Bronchial epithelial cell (primary cell): ENCODE data around the gene TMEM174. TPM values are rescaled to one million over a fixed set of nuclear protein-coding genes. Genes with fewer than 3 reads are reported as not detected.

Experiments
- DNase-seq: peaks from one replicate; pipeline ENCODE4 v3.0.0-alpha.2; 2010; ENCODE audit warnings: low read depth
- FAIRE-seq: peaks from 2 replicates; lab custom pipeline; 2011; peaks lifted over from hg19 to GRCh38; lab: Jason Lieb, UNC
- H3K27me3 ChIP-seq: 2 replicates; pipeline ENCODE4 v1.5.1; 2011; ENCODE audit warnings: low read length; ENCODE audit not compliant: control insufficient read depth, insufficient read depth
- H3K36me3 ChIP-seq: 2 replicates; pipeline ENCODE4 v1.5.1; 2011; ENCODE audit warnings: low read length; ENCODE audit not compliant: control insufficient read depth, insufficient read depth
- H3K4me3 ChIP-seq: 2 replicates; pipeline ENCODE4 v1.5.1; 2011; ENCODE audit warnings: mild to moderate bottlenecking, low read depth, low read length, control low read depth
- CTCF ChIP-seq: IDR thresholded peaks from 2 replicates; pipeline ENCODE4 v1.5.1; 2011; ENCODE audit warnings: mild to moderate bottlenecking, moderate library complexity, low read length, control low read depth, inconsistent platforms; ENCODE audit not compliant: insufficient read depth, severe bottlenecking
- total RNA-seq: library from RNA; depleted of rRNA; stranded (reverse); fragments of >200 nt; gene quantifications from 2 replicates; pipeline ENCODE4 v1.2.1, GENCODE V29; 2014

The TMEM174 gene
- not detected in 2 replicates for total RNA-seq

- FAIRE-seq (no peak), DNase-seq (no peak)
- no peak for TF ChIP-seq CTCF
- peaks cover 7% of the 10 kb centered on the region for H3K27me3 ChIP-seq
- H3K36me3 ChIP-seq = no peaks in the 10 kb centered on the region
- no peak within 1 kb of the TSS for H3K4me3 ChIP-seq
Measured at GRCh38 chr5:73172951-73173350, at the start of gene TMEM174. Gene TMEM174, plus strand, starts transcription at chr5:73173193. Its CDS starts 51 bp downstream, at chr5:73173244.

GRCh38 chr5:73125289-73125688 is 47.7 kb upstream of the TMEM174 start:
- no peak for TF ChIP-seq CTCF
- FAIRE-seq = no peak
- no peak overlapping the region for H3K4me3 ChIP-seq
- no peaks in the 10 kb centered on the region for H3K36me3 ChIP-seq
- no peaks in the 10 kb centered on the region for H3K27me3 ChIP-seq
- DNase-seq = no peak

- no peak overlapping the region for H3K4me3 ChIP-seq
- H3K27me3 ChIP-seq = no peaks in the 10 kb centered on the region
- FAIRE-seq = no peak
- TF ChIP-seq CTCF = no peak
- H3K36me3 ChIP-seq = no peaks in the 10 kb centered on the region
- no peak for DNase-seq
Measured at GRCh38 chr5:73126381-73126780, 46.6 kb upstream of the TMEM174 start.

GRCh38 chr5:73126957-73127356 is 46.0 kb upstream of the TMEM174 start:
- Histone ChIP-seq H3K36me3 (no peaks in the 10 kb centered on the region), H3K27me3 (no peaks in the 10 kb centered on the region), H3K4me3 (no peak overlapping the region)
- TF ChIP-seq CTCF = no peak
- FAIRE-seq (no peak), DNase-seq (no peak)

- Histone ChIP-seq H3K36me3 (no peaks in the 10 kb centered on the region), H3K4me3 (no peak overlapping the region), H3K27me3 (no peaks in the 10 kb centered on the region)
- TF ChIP-seq CTCF = no peak
- FAIRE-seq (no peak), DNase-seq (no peak)
Measured at GRCh38 chr5:73129143-73129542, 43.9 kb upstream of the TMEM174 start.

- TF ChIP-seq CTCF = no peak
- Histone ChIP-seq H3K36me3 (no peaks in the 10 kb centered on the region), H3K4me3 (no peak overlapping the region), H3K27me3 (no peaks in the 10 kb centered on the region)
- DNase-seq = no peak
- no peak for FAIRE-seq
Measured at GRCh38 chr5:73130811-73131210, 42.2 kb upstream of the TMEM174 start.
